Stomach (tissue), 9 donors: ENCODE measurements around the gene RUFY1. TPM values are rescaled to one million over a fixed set of nuclear protein-coding genes. Genes with fewer than 3 reads are reported as not detected.
"Not testable (repeated sequence)": the region's sequence is repeated elsewhere in the genome, so short reads cannot be mapped to it uniquely, and the experiment has no call there.

Source experiments
- DNase-seq, 2 donors: peaks; one replicate each; pipeline versions ENCODE4 v3.0.0 to v3.0.0-alpha.2; 2013 to 2019
- H3K27ac ChIP-seq, 5 donors: fragments of 200-600 bp in 4 of 5; sonication (generic) in 4 of 5; one replicate each; pipeline ENCODE4 v1.5.1; 2013 to 2019; ENCODE audit warnings: mild to moderate bottlenecking in 1 of 5, moderate library complexity in 1 of 5
- H3K27me3 ChIP-seq, 3 donors: fragments of 200-600 bp; sonication (generic); one replicate each; pipeline ENCODE4 v1.5.1; 2017 to 2019; ENCODE audit warnings: mixed run types in 1 of 3
- H3K36me3 ChIP-seq, 4 donors: fragments of 200-600 bp; sonication (generic); 1 replicate in 3 of 4; 2 replicates in 1 of 4; pipeline ENCODE4 v1.5.1; 2016 to 2019
- H3K4me1 ChIP-seq, 4 donors: fragments of 200-600 bp; sonication (generic); one replicate each; pipeline ENCODE4 v1.5.1; 2016 to 2019
- H3K4me3 ChIP-seq, 4 donors: fragments of 200-600 bp; sonication (generic) in 3 of 4; one replicate each; pipeline ENCODE4 v1.5.1; 2016 to 2019; ENCODE audit warnings: mild to moderate bottlenecking in 1 of 4
- H3K9me3 ChIP-seq, 4 donors: fragments of 200-600 bp; sonication (generic); one replicate each; pipeline ENCODE4 v1.5.1; 2016 to 2019
- EP300 ChIP-seq: sonication (generic); formaldehyde crosslinking; IDR thresholded peaks from one replicate; pipeline ENCODE4 v1.6.1; 2017; ENCODE audit warnings: antibody characterized with exemption
- POLR2A ChIP-seq, 4 donors: fragments of 450-650 bp; IDR thresholded peaks; one replicate each; pipeline ENCODE4 v1.6.1; 2016; ENCODE audit warnings: antibody characterized with exemption in 4 of 4, control low read depth in 2 of 4, mild to moderate bottlenecking in 1 of 4, moderate library complexity in 1 of 4
- POLR2AphosphoS5 ChIP-seq, 3 donors: sonication (generic); formaldehyde crosslinking; IDR thresholded peaks; one replicate each; pipeline ENCODE4 v1.6.1; 2016; ENCODE audit warnings: antibody characterized with exemption in 3 of 3
- WGBS, 5 donors: extraction: QIAGEN DNeasy Blood & Tissue Kit in 3 of 5; methylation state at CpG; one replicate each; pipeline versions ENCODE4 v1.1.5 to v1.1.7; 2013 to 2018; 5-methylcytosine and 5-hydroxymethylcytosine counted together
- intact Hi-C: fragments of 100-400 bp; cut with DNase I; formaldehyde crosslinking; loops from one replicate; pipeline ENCODE4 v1.15.1; 2023; ENCODE audit warnings: low total_unique reads
- polyA plus RNA-seq, 3 donors: library from polyadenylated mRNA; stranded (reverse); fragments of 200-250 nt; gene quantifications; one replicate each; pipeline ENCODE4 v1.2.3, GENCODE V29; 2013
- total RNA-seq, 5 donors: library from RNA; depleted of rRNA; stranded (reverse); fragments of >200 nt; gene quantifications; one replicate each; pipeline versions ENCODE4 v1.1.0 to v1.2.3, GENCODE V29; 2014 to 2016
- TF ChIP-seq, protein P1 (sequence below), 7 experiments: fragments of 450-650 bp in 4 of 7; fragments of 200-600 bp in 3 of 7; sonication (generic) in 3 of 7; IDR thresholded peaks; one replicate each; pipeline ENCODE4 v1.5.1; 2016 to 2019; ENCODE audit warnings: antibody characterized with exemption in 7 of 7, control low read depth in 2 of 7, mild to moderate bottlenecking in 1 of 7
- donor health status: healthy with polysubstance abuse.
- donor health status: Bipolar disorder and iron deficiency.
- donor health status: healthy.

The RUFY1 gene
- total and polyA plus RNA-seq, 8 donors = 26.0 to 128 (median 41.8) TPM

DNA sequence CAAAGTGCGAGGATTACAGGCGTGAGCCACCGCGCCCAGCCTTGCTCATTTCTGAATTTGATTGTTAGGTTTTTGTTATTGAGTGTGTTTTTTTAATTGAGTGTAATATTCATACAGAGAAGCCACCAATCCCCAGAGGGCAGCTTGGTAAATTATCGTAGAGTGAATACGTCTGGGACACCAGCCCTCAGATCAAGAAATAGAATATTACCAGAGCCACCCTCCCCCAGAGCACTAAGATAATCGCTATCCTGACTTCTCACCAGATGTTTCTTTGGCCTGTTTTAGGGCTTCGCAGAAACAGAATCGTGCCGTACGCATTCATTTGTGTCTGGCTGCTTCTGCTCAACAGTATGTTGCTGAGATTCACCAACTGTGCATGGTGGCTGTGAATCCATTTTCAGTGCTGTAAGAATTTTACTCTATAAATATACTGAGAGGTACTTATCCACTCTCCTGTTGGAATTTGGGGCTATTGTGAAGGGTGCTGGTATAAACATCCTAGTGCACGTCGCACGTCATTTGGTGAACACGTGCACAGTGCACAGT, 37.8 kb upstream of the RUFY1 start:
- Histone ChIP-seq H3K27ac (no peak overlapping the region), H3K9me3 (no peaks in the 10 kb centered on the region), H3K4me1 (no peaks in the 10 kb centered on the region), H3K36me3 (no peaks in the 10 kb centered on the region), H3K27me3 (peaks cover 0 to 18% (median 0%) of the 10 kb centered on the region in 3 donors), H3K4me3 (no peak overlapping the region)
- intact Hi-C loops = no loop called here
- 86 to 94% (median 90%) methylated on average over 15 of the region's 15 CpGs for WGBS, 5 donors
- TF ChIP-seq POLR2A (IDR thresholded peaks at IDR 0.05) = no peak
- no peak for TF ChIP-seq POLR2AphosphoS5 (IDR thresholded peaks at IDR 0.05)
- no peak for TF ChIP-seq EP300
- TF ChIP-seq, protein P1, sequence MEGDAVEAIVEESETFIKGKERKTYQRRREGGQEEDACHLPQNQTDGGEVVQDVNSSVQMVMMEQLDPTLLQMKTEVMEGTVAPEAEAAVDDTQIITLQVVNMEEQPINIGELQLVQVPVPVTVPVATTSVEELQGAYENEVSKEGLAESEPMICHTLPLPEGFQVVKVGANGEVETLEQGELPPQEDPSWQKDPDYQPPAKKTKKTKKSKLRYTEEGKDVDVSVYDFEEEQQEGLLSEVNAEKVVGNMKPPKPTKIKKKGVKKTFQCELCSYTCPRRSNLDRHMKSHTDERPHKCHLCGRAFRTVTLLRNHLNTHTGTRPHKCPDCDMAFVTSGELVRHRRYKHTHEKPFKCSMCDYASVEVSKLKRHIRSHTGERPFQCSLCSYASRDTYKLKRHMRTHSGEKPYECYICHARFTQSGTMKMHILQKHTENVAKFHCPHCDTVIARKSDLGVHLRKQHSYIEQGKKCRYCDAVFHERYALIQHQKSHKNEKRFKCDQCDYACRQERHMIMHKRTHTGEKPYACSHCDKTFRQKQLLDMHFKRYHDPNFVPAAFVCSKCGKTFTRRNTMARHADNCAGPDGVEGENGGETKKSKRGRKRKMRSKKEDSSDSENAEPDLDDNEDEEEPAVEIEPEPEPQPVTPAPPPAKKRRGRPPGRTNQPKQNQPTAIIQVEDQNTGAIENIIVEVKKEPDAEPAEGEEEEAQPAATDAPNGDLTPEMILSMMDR (IDR thresholded peaks at IDR 0.05) = no peak
- no peak for DNase-seq

- H3K27ac ChIP-seq, H3K4me1 ChIP-seq, DNase-seq, H3K36me3 ChIP-seq, H3K9me3 ChIP-seq, intact Hi-C loops, H3K4me3 ChIP-seq: not testable (repeated sequence)
- H3K27me3 ChIP-seq = peaks cover 0 to 18% (median 0%) of the 10 kb centered on the region in 3 donors
- WGBS, 5 donors = 69 to 81% (median 72%) methylated on average over 6 to 7 of the region's 7 CpGs
Measured at GRCh38 chr5:179515501-179515900, 34.9 kb upstream of the RUFY1 start.

DNA sequence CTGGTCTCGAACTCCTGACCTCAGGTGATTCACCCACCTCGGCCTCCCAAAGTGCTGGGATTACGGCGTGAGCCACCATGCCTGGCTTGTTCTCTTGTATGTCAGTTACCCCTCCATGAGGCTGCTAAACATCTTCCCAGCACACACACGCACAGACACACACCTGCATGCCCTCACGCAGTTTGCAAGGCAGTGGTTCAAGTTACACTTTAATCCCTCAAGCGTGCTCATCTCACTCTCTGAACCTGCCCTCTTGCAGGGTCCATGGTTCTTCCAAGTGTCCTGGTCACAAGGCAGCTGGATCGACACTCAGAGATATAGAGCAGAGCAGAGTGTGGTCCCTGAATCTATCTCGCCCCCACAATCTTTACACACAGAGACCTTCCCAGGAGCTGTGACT, 34.1 kb upstream of the RUFY1 start:
- WGBS, 5 donors = 66 to 85% (median 81%) methylated on average over 9 of the region's 9 CpGs
- no peak for DNase-seq
- no peaks in the 10 kb centered on the region for H3K4me1 ChIP-seq
- intact Hi-C loops = no loop called here
- no peak overlapping the region for H3K4me3 ChIP-seq
- H3K27me3 ChIP-seq = peaks cover 0 to 18% (median 0%) of the 10 kb centered on the region in 3 donors
- H3K36me3 ChIP-seq = no peaks in the 10 kb centered on the region
- no peaks in the 10 kb centered on the region for H3K9me3 ChIP-seq
- H3K27ac ChIP-seq = no peak overlapping the region
- TF ChIP-seq POLR2A (IDR thresholded peaks at IDR 0.05) = no peak
- TF ChIP-seq POLR2AphosphoS5 (IDR thresholded peaks at IDR 0.05) = no peak
- TF ChIP-seq, protein P1 (IDR thresholded peaks at IDR 0.05) = no peak
- TF ChIP-seq EP300 = no peak

GRCh38 chr5:179517746-179518145, 32.6 kb upstream of the RUFY1 start:
- H3K27ac ChIP-seq, H3K4me1 ChIP-seq, H3K36me3 ChIP-seq, DNase-seq, H3K4me3 ChIP-seq, H3K9me3 ChIP-seq, intact Hi-C loops: not testable (repeated sequence)
- peaks cover 0 to 14% (median 0%) of the 10 kb centered on the region in 3 donors for H3K27me3 ChIP-seq
- WGBS, 5 donors = 57 to 85% (median 70%) methylated on average over 1 to 4 of the region's 7 CpGs

- intact Hi-C loops, H3K4me1 ChIP-seq, H3K4me3 ChIP-seq, DNase-seq, H3K36me3 ChIP-seq, H3K9me3 ChIP-seq, H3K27ac ChIP-seq: not testable (repeated sequence)
- H3K27me3 ChIP-seq = peaks cover 0 to 12% (median 0%) of the 10 kb centered on the region in 3 donors
- 49 to 61% (median 55%) methylated on average over 10 to 14 of the region's 17 CpGs for WGBS, 5 donors
Measured at GRCh38 chr5:179518369-179518768, 32.0 kb upstream of the RUFY1 start.

- H3K27me3 ChIP-seq = peaks cover 0 to 12% (median 0%) of the 10 kb centered on the region in 3 donors
- TF ChIP-seq, protein P1 (IDR thresholded peaks at IDR 0.05) = peak in 1 of 7 experiments; percentile 16
- H3K27ac ChIP-seq, H3K4me3 ChIP-seq, H3K36me3 ChIP-seq, H3K9me3 ChIP-seq, H3K4me1 ChIP-seq, DNase-seq, intact Hi-C loops: not testable (repeated sequence)
- 39 to 67% (median 53%) methylated on average over 14 to 15 of the region's 15 CpGs for whole genome bisulfite sequencing, 5 donors
Measured at GRCh38 chr5:179519416-179520070, 30.8 kb upstream of the RUFY1 start.

DNA sequence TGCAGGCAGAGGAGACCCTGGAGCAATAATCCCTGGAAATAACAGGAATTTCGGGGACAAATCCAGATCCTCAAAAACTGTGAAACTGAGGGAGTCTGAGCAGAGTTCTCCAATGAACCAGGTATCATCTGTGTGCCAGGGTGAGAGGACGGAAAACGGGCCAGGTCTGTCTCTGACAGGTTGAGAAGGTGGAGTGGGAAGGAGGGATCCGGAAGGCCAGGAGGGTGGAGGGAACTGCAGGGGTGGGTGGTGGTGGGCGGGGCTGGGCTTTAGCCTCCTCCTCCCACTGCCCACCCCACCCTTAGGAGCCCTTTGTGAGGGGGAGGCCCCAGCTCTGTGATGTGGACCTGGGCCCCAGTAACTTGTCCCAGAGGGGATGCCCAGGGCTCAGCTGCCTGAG, 28.2 kb upstream of the RUFY1 start:
- H3K4me1 ChIP-seq, H3K9me3 ChIP-seq, H3K27me3 ChIP-seq, DNase-seq, intact Hi-C loops, H3K4me3 ChIP-seq, H3K36me3 ChIP-seq, H3K27ac ChIP-seq: not testable (repeated sequence)
- 71 to 88% (median 82%) methylated on average over 3 to 4 of the region's 5 CpGs for WGBS, 5 donors
